ENCODE measurements around the gene CD44.
"Not testable (repeated sequence)": the region's sequence is repeated elsewhere in the genome, so short reads cannot be mapped to it uniquely, and the experiment has no call there.

Gene CD44

GRCh38 chr11:35210876-35211546, 72.0 kb downstream of the CD44 start:
- DNase-seq (ENCODE audit: low read depth in 4 of 4, low spot score in 1 of 4): no peak

- no peak for DNase-seq (ENCODE audit: low read depth in 4 of 4, low spot score in 1 of 4)
Measured at GRCh38 chr11:35211952-35212351, 73.0 kb downstream of the CD44 start.

- DNase-seq (ENCODE audit: low read depth in 4 of 4, low spot score in 1 of 4): no peak
Measured at GRCh38 chr11:35214226-35214770, 75.3 kb downstream of the CD44 start.

GRCh38 chr11:35214792-35215193, 75.8 kb downstream of the CD44 start:
- peak in 3 of 4 experiments; percentile 17 to 40 (median 21) for DNase-seq (ENCODE audit: low read depth in 4 of 4, low spot score in 1 of 4)

- no peak for DNase-seq (ENCODE audit: low read depth in 4 of 4, low spot score in 1 of 4)
Measured at GRCh38 chr11:35215945-35216344, 77.0 kb downstream of the CD44 start.

GRCh38 chr11:35216962-35217678, 78.1 kb downstream of the CD44 start:
- no peak for DNase-seq (ENCODE audit: low read depth in 4 of 4, low spot score in 1 of 4)

- DNase-seq (ENCODE audit: low read depth in 4 of 4, low spot score in 1 of 4): no peak
Measured at GRCh38 chr11:35218956-35219355, 80.0 kb downstream of the CD44 start.

GRCh38 chr11:35223371-35223796, 84.4 kb downstream of the CD44 start:
- DNase-seq (ENCODE audit: low read depth in 4 of 4, low spot score in 1 of 4): no peak

- DNase-seq (ENCODE audit: low read depth in 4 of 4, low spot score in 1 of 4): no peak
Measured at GRCh38 chr11:35223991-35224390, 85.0 kb downstream of the CD44 start.

GRCh38 chr11:35225946-35226520, 87.1 kb downstream of the CD44 start:
- no peak for DNase-seq (ENCODE audit: low read depth in 4 of 4, low spot score in 1 of 4)

GRCh38 chr11:35226756-35227155, 87.8 kb downstream of the CD44 start:
- DNase-seq (ENCODE audit: low read depth in 4 of 4, low spot score in 1 of 4): not testable (repeated sequence)

GRCh38 chr11:35227576-35228327, 88.8 kb downstream of the CD44 start:
- no peak for DNase-seq (ENCODE audit: low read depth in 4 of 4, low spot score in 1 of 4)

GRCh38 chr11:35228328-35228725, 89.4 kb downstream of the CD44 start:
- DNase-seq (ENCODE audit: low read depth in 4 of 4, low spot score in 1 of 4): no peak

- no peak for DNase-seq (ENCODE audit: low read depth in 4 of 4, low spot score in 1 of 4)
Measured at GRCh38 chr11:35230388-35230787, 91.4 kb downstream of the CD44 start.

- no peak for DNase-seq (ENCODE audit: low read depth in 4 of 4, low spot score in 1 of 4)
Measured at GRCh38 chr11:35231076-35231860, 92.3 kb downstream of the CD44 start.

GRCh38 chr11:35232891-35233330, 93.9 kb downstream of the CD44 start:
- DNase-seq (ENCODE audit: low read depth in 4 of 4, low spot score in 1 of 4): no peak

- no peak for DNase-seq (ENCODE audit: low read depth in 4 of 4, low spot score in 1 of 4)
Measured at GRCh38 chr11:35233518-35233917, 94.5 kb downstream of the CD44 start.

- no peak for DNase-seq (ENCODE audit: low read depth in 4 of 4, low spot score in 1 of 4)
Measured at GRCh38 chr11:35234460-35235156, 95.6 kb downstream of the CD44 start.

GRCh38 chr11:35235157-35235468, 96.1 kb downstream of the CD44 start:
- no peak for DNase-seq (ENCODE audit: low read depth in 4 of 4, low spot score in 1 of 4)

GRCh38 chr11:35235498-35235897, 96.5 kb downstream of the CD44 start:
- DNase-seq (ENCODE audit: low read depth in 4 of 4, low spot score in 1 of 4): no peak

Measured in stimulated activated CD4-positive, alpha-beta T cell treated with anti-CD3 and anti-CD28 coated beads, Interleukin-1b, Interleukin-23, amount 100 ng/mL, for 24 hours (primary cell).